ENCODE measurements around the gene FBXO42. TPM values are rescaled to one million over a fixed set of nuclear protein-coding genes. Genes with fewer than 3 reads are reported as not detected.
"Not testable (repeated sequence)": the region's sequence is repeated elsewhere in the genome, so short reads cannot be mapped to it uniquely, and the experiment has no call there.

The FBXO42 gene
- total RNA-seq, 1 experiment from 2014 or later: 10.8 TPM

- DNase-seq (ENCODE audit: low read depth): no peak
Observed at GRCh38 chr1:16372535-16373285, 20.4 kb upstream of the FBXO42 start.

- peak; percentile 40 for DNase-seq (ENCODE audit: low read depth)
Observed at GRCh38 chr1:16371725-16372124, 19.4 kb upstream of the FBXO42 start.

- DNase-seq (ENCODE audit: low read depth): no peak
Observed at GRCh38 chr1:16369821-16370220, 17.5 kb upstream of the FBXO42 start.

- DNase-seq (ENCODE audit: low read depth): peak; percentile 52
Observed at GRCh38 chr1:16367968-16368890, 15.9 kb upstream of the FBXO42 start.

GRCh38 chr1:16367258-16367967 lies 15.1 kb upstream of the FBXO42 start:
- DNase-seq (ENCODE audit: low read depth): peak; percentile 84

- DNase-seq (ENCODE audit: low read depth): peak; percentile 100
Observed at GRCh38 chr1:16366722-16367257, 14.5 kb upstream of the FBXO42 start, which contains the start of gene SZRD1. Gene SZRD1 (plus strand): TSS chr1:16367242. CDS start chr1:16367258, 16 bp downstream.

- DNase-seq (ENCODE audit: low read depth): not testable (repeated sequence)
Observed at GRCh38 chr1:16365146-16365498, 12.8 kb upstream of the FBXO42 start.

- no peak for DNase-seq (ENCODE audit: low read depth)
Observed at GRCh38 chr1:16356867-16357266, 4.6 kb upstream of the FBXO42 start.

- DNase-seq (ENCODE audit: low read depth): no peak
Observed at GRCh38 chr1:16354619-16355018, 2.3 kb upstream of the FBXO42 start.

- no peak for DNase-seq (ENCODE audit: low read depth)
Observed at GRCh38 chr1:16352842-16353535, 709 bp upstream of the FBXO42 start.

- peak; percentile 25 for DNase-seq (ENCODE audit: low read depth)
Observed at GRCh38 chr1:16351456-16351993, 755 bp downstream of the FBXO42 start.

- DNase-seq (ENCODE audit: low read depth): no peak
Observed at GRCh38 chr1:16349847-16350406, 2.4 kb downstream of the FBXO42 start.

GRCh38 chr1:16348414-16349182 lies 3.7 kb downstream of the FBXO42 start:
- no peak for DNase-seq (ENCODE audit: low read depth)

GRCh38 chr1:16343276-16343675 lies 9.0 kb downstream of the FBXO42 start:
- DNase-seq (ENCODE audit: low read depth): not testable (repeated sequence)

GRCh38 chr1:16342331-16343062 lies 9.8 kb downstream of the FBXO42 start:
- no peak for DNase-seq (ENCODE audit: low read depth)

GRCh38 chr1:16340673-16341072 lies 11.6 kb downstream of the FBXO42 start:
- DNase-seq (ENCODE audit: low read depth): no peak

- no peak for DNase-seq (ENCODE audit: low read depth)
Observed at GRCh38 chr1:16338961-16339360, 13.3 kb downstream of the FBXO42 start.

- DNase-seq (ENCODE audit: low read depth): no peak
Observed at GRCh38 chr1:16334655-16335340, 17.5 kb downstream of the FBXO42 start.

All from Daoy (cell line).